Gastroesophageal sphincter (tissue), 3 donors: Measurements from ENCODE around the gene UGGT1.

Source experiments
- CTCF ChIP-seq, 4 experiments: fragments of 200-600 bp in 2 of 4; fragments of 450-650 bp in 2 of 4; sonication (generic) in 1 of 4; IDR thresholded peaks; one replicate each; pipeline ENCODE4 v1.5.1; 2017 to 2019; ENCODE audit warnings: antibody characterized with exemption in 4 of 4, mild to moderate bottlenecking in 2 of 4, moderate library complexity in 2 of 4
- POLR2A ChIP-seq, 2 donors: fragments of 450-650 bp; IDR thresholded peaks; one replicate each; pipeline ENCODE4 v1.6.1; 2017; ENCODE audit warnings: antibody characterized with exemption in 2 of 2, mild to moderate bottlenecking in 2 of 2, moderate library complexity in 1 of 2

- no peak for TF ChIP-seq POLR2A (IDR thresholded peaks at IDR 0.05)
- no peak for TF ChIP-seq CTCF (IDR thresholded peaks at IDR 0.05)
Observed at GRCh38 chr2:128091726-128092080, 703 bp downstream of the UGGT1 start.
